DOHH2 (cell line): Measurements from ENCODE around the gene TIMM17A.

ENCODE experiments used
- EZH2phosphoT487 ChIP-seq: fragments of 200-600 bp; sonication (generic); IDR thresholded peaks from 2 replicates; pipeline ENCODE4 v1.6.1; 2017; ENCODE audit warnings: borderline replicate concordance, mild to moderate bottlenecking, antibody characterized with exemption, low read length, moderate library complexity, mixed read lengths
- TF ChIP-seq, protein P1 (sequence below): fragments of 200-600 bp; sonication (generic); IDR thresholded peaks from one replicate; pipeline ENCODE4 v1.5.1; 2014; ENCODE audit warnings: antibody characterized with exemption, mild to moderate bottlenecking, low read depth, low read length; ENCODE audit not compliant: poor library complexity, severe bottlenecking

DNA sequence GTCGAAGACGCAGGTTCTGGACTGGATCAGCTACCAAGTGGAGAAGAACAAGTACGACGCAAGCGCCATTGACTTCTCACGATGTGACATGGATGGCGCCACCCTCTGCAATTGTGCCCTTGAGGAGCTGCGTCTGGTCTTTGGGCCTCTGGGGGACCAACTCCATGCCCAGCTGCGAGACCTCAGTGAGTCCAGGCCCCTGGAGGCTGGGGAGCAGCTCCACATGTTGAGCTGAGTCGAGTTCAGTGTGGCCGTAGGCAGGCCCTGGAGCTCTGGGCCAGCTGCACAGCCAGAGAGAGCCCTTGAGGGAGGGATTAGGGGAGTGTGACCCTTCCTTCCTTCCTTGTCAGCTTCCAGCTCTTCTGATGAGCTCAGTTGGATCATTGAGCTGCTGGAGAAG is 56.7 kb downstream of the TIMM17A start:
- TF ChIP-seq, protein P1, sequence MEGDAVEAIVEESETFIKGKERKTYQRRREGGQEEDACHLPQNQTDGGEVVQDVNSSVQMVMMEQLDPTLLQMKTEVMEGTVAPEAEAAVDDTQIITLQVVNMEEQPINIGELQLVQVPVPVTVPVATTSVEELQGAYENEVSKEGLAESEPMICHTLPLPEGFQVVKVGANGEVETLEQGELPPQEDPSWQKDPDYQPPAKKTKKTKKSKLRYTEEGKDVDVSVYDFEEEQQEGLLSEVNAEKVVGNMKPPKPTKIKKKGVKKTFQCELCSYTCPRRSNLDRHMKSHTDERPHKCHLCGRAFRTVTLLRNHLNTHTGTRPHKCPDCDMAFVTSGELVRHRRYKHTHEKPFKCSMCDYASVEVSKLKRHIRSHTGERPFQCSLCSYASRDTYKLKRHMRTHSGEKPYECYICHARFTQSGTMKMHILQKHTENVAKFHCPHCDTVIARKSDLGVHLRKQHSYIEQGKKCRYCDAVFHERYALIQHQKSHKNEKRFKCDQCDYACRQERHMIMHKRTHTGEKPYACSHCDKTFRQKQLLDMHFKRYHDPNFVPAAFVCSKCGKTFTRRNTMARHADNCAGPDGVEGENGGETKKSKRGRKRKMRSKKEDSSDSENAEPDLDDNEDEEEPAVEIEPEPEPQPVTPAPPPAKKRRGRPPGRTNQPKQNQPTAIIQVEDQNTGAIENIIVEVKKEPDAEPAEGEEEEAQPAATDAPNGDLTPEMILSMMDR, result no peak
- no peak for TF ChIP-seq EZH2phosphoT487
